HCT116 (cell line): ENCODE results near the gene USP12. TPM values are rescaled to one million over a fixed set of nuclear protein-coding genes. Genes with fewer than 3 reads are reported as not detected.

Experiments used
- ATAC-seq: fragments of 200-7000 bp; cut with Tn5 transposase; 2 replicates; pipeline ENCODE4 v1.9.1; 2020; ENCODE audit warnings: mild to moderate bottlenecking, moderate library complexity
- BruUV-seq: library from RNA; stranded (reverse); fragments of 400-500 nt; replicated peaks from 2 replicates; lab custom pipeline; 2021; lab: Mats Ljungman, UMichigan
- CTCF ChIA-PET: fragments of 300-600 bp; sonication (Branson Sonifier 250); formaldehyde crosslinking; loops from one replicate; lab custom pipeline; 2021; ENCODE audit warnings: antibody characterized with exemption; lab: Charles Lee
- POLR2A ChIA-PET: fragments of 300-600, 350-600 bp; sonication (Branson Sonifier 250); formaldehyde crosslinking; loops from one replicate; lab custom pipeline; 2021; ENCODE audit warnings: antibody characterized with exemption; lab: Charles Lee
- RAD21 ChIA-PET, 2 experiments: fragments of 300-600 bp; sonication (Branson Sonifier 250); formaldehyde crosslinking; loops; one replicate each; lab custom pipeline; 2023; ENCODE audit warnings: low total read pairs in 2 of 2; ENCODE audit not compliant: uncharacterized antibody in 2 of 2, unreplicated experiment in 2 of 2, low non-redundant PET in 1 of 2; lab: Charles Lee
- DNase-seq: peaks from one replicate; pipeline ENCODE4 v3.0.0-alpha.2; 2010; ENCODE audit warnings: low read depth, low spot score
- H2AFZ ChIP-seq: fragments of 200-600 bp; shearing (Covaris generic), sonication (generic); 2 replicates; pipeline ENCODE4 v1.6.1; 2017; ENCODE audit warnings: low read depth, mixed run types, mixed read lengths, antibody characterized with exemption, low read length; ENCODE audit not compliant: poor library complexity, severe bottlenecking
- H3K27ac ChIP-seq: 2 replicates; pipeline ENCODE4 v1.5.1; 2012; ENCODE audit warnings: low read depth, low read length
- H3K27me3 ChIP-seq: fragments of 200-600 bp; sonication (generic); 2 replicates; pipeline ENCODE4 v1.6.1; 2016; ENCODE audit warnings: mixed run types, low read length, mixed read lengths; ENCODE audit not compliant: insufficient read depth
- H3K36me3 ChIP-seq, 2 experiments: fragments of 200-500 bp in 1 of 2; fragments of 200-600 bp in 1 of 2; sonication (Bioruptor generic) in 1 of 2; sonication (generic) in 1 of 2; 2 replicates each; pipeline versions ENCODE4 v1.5.1 to v1.6.1; 2014 to 2016; ENCODE audit warnings: low read length in 2 of 2, inconsistent platforms in 1 of 2, mixed read lengths in 1 of 2, mixed run types in 1 of 2; ENCODE audit not compliant: insufficient read depth in 2 of 2, control insufficient read depth in 1 of 2
- H3K4me1 ChIP-seq, 2 experiments: fragments of 200-600 bp in 1 of 2; sonication (generic) in 1 of 2; 2 replicates each; pipeline versions ENCODE4 v1.5.1 to v1.6.1; 2012 to 2017; ENCODE audit warnings: low read length in 2 of 2, inconsistent platforms in 1 of 2, mild to moderate bottlenecking in 1 of 2, mixed read lengths in 1 of 2, mixed run types in 1 of 2, moderate library complexity in 1 of 2; ENCODE audit not compliant: insufficient read depth in 2 of 2, control insufficient read depth in 1 of 2
- H3K4me2 ChIP-seq: fragments of 200-600 bp; sonication (generic); 2 replicates; pipeline ENCODE4 v1.6.1; 2017; ENCODE audit warnings: mixed run types, low read length, mixed read lengths
- H3K4me3 ChIP-seq, 2 experiments: fragments of 200-600 bp in 1 of 2; sonication (generic) in 1 of 2; replicated peaks in 1 of 2; 2 replicates each; pipeline ENCODE4 v1.5.1; 2011 to 2016; ENCODE audit warnings: low read length in 2 of 2, control low read depth in 1 of 2, low read depth in 1 of 2, mild to moderate bottlenecking in 1 of 2, mixed read lengths in 1 of 2, mixed run types in 1 of 2
- H3K79me2 ChIP-seq: fragments of 200-600 bp; sonication (generic); 2 replicates; pipeline ENCODE4 v1.6.1; 2017; ENCODE audit warnings: mild to moderate bottlenecking, mixed run types, low read length, moderate library complexity, mixed read lengths; ENCODE audit not compliant: insufficient read depth
- H3K9ac ChIP-seq: fragments of 200-600 bp; sonication (generic); 2 replicates; pipeline ENCODE4 v1.6.1; 2016; ENCODE audit warnings: low read length, mixed read lengths
- H3K9me2 ChIP-seq: fragments of 200-600 bp; sonication (generic), shearing (Covaris generic); 2 replicates; pipeline ENCODE4 v1.6.1; 2017; ENCODE audit warnings: mixed run types, mild to moderate bottlenecking, moderate library complexity; ENCODE audit not compliant: insufficient read depth
- H3K9me3 ChIP-seq, 2 experiments: fragments of 200-500 bp in 1 of 2; fragments of 200-600 bp in 1 of 2; sonication (Bioruptor generic) in 1 of 2; sonication (generic) in 1 of 2; 2 replicates each; pipeline ENCODE4 v1.6.1; 2014 to 2017; ENCODE audit warnings: low read length in 2 of 2, mixed read lengths in 2 of 2, inconsistent platforms in 1 of 2, low read depth in 1 of 2, mild to moderate bottlenecking in 1 of 2, mixed run types in 1 of 2, moderate library complexity in 1 of 2; ENCODE audit not compliant: control insufficient read depth in 1 of 2, insufficient read depth in 1 of 2
- H4K20me1 ChIP-seq: fragments of 200-600 bp; sonication (generic), shearing (Covaris generic); 2 replicates; pipeline ENCODE4 v1.6.1; 2017; ENCODE audit warnings: mixed run types, mild to moderate bottlenecking, moderate library complexity; ENCODE audit not compliant: insufficient read depth
- CBX3 ChIP-seq: IDR thresholded peaks from 2 replicates; pipeline ENCODE4 v1.6.1; 2012; ENCODE audit warnings: low read depth
- CEBPB ChIP-seq: IDR thresholded peaks from 2 replicates; pipeline ENCODE4 v1.6.1; 2012; ENCODE audit warnings: low read depth
- EGR1 ChIP-seq: IDR thresholded peaks from 2 replicates; pipeline ENCODE4 v1.6.1; 2012; ENCODE audit warnings: low read depth
- ELF1 ChIP-seq: IDR thresholded peaks from 2 replicates; pipeline ENCODE4 v1.6.1; 2012; ENCODE audit warnings: low read depth, borderline replicate concordance
- EZH2phosphoT487 ChIP-seq: fragments of 200-600 bp; IDR thresholded peaks from 2 replicates; pipeline ENCODE4 v1.6.1; 2018; ENCODE audit warnings: antibody characterized with exemption, borderline replicate concordance
- JUND ChIP-seq: IDR thresholded peaks from 2 replicates; pipeline ENCODE4 v1.6.1; 2012
- RAD21 ChIP-seq: IDR thresholded peaks from 2 replicates; pipeline ENCODE4 v1.6.1; 2012; ENCODE audit warnings: low read depth, mild to moderate bottlenecking
- SIN3A ChIP-seq: IDR thresholded peaks from 2 replicates; pipeline ENCODE4 v1.6.1; 2012; ENCODE audit warnings: low read depth
- SP1 ChIP-seq: IDR thresholded peaks from 2 replicates; pipeline ENCODE4 v1.6.1; 2012; ENCODE audit warnings: low read depth
- SRF ChIP-seq: IDR thresholded peaks from 2 replicates; pipeline ENCODE4 v1.6.1; 2012; ENCODE audit warnings: low read depth
- TCF7L2 ChIP-seq: IDR thresholded peaks from 2 replicates; pipeline ENCODE4 v1.7.0; 2011; ENCODE audit warnings: borderline replicate concordance, inconsistent platforms; ENCODE audit not compliant: insufficient read depth, insufficient read length; ENCODE audit errors: extremely low read depth
- YY1 ChIP-seq: IDR thresholded peaks from 2 replicates; pipeline ENCODE4 v1.6.1; 2011; ENCODE audit warnings: low read length, low read depth, moderate library complexity, mild to moderate bottlenecking; ENCODE audit not compliant: insufficient replicate concordance; ENCODE audit errors: extremely low read depth
- ZFX ChIP-seq: fragments of 450-650 bp; IDR thresholded peaks from 2 replicates; pipeline ENCODE4 v1.6.1; 2017
- ZNF274 ChIP-seq: fragments of 200-500 bp; sonication (Bioruptor generic); IDR thresholded peaks from 2 replicates; pipeline ENCODE4 v1.6.1; 2014; ENCODE audit warnings: mild to moderate bottlenecking, low read depth, low read length, inconsistent platforms
- intact Hi-C: fragments of 100-400 bp; cut with micrococcal nuclease; formaldehyde crosslinking; loops from 2 replicates; pipeline ENCODE4 v1.10.0; 2022
- total RNA-seq: library from RNA; stranded (reverse); gene quantifications from one replicate; pipeline ENCODE4 v1.2.1, GENCODE V29; 2021; ENCODE audit not compliant: unreplicated experiment
- TF ChIP-seq, protein P1 (sequence below): IDR thresholded peaks from 2 replicates; pipeline ENCODE4 v1.6.1; 2012
- TF ChIP-seq, protein P2 (sequence below): IDR thresholded peaks from 2 replicates; pipeline ENCODE4 v1.6.1; 2012
- TF ChIP-seq, protein P3 (sequence below), 3 experiments: fragments of 200-600 bp in 1 of 3; sonication (generic) in 1 of 3; IDR thresholded peaks in 2 of 3; conservative IDR thresholded peaks in 1 of 3; 2 replicates each; pipeline ENCODE4 v1.5.1; 2012 to 2017; ENCODE audit warnings: low read depth in 2 of 3, low read length in 2 of 3, antibody characterized with exemption in 1 of 3, borderline replicate concordance in 1 of 3, control low read depth in 1 of 3, mild to moderate bottlenecking in 1 of 3, mixed read lengths in 1 of 3, mixed run types in 1 of 3, moderate library complexity in 1 of 3; ENCODE audit not compliant: insufficient read depth in 1 of 3

Gene USP12
- total RNA-seq, 1 experiment from 2014 or later = 28.3 TPM

DNA sequence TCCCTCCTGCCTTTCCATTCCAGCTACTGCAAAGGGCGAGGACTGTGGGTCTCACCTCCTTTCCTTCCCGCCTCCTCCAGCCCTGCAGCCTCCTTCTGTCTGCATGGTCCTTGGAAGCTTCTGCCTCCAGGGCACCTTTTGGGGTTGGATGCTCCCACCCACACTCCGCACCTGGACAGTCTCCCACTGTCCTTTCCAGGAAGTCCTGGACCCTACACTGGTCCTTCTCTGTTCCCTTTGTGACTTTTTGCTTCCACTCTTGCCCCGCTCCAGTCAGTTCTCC is 130.8 kb downstream of the USP12 start:
- Histone ChIP-seq H4K20me1 (no peaks in the 10 kb centered on the region), H3K27me3 (no peaks in the 10 kb centered on the region), H3K79me2 (no peaks in the 10 kb centered on the region), H3K4me2 (no peak overlapping the region), H3K27ac (no peak overlapping the region), H3K36me3 (no peaks in the 10 kb centered on the region), H3K9me3 (no peaks in the 10 kb centered on the region), H3K4me1 (peaks cover 41 to 54% of the 10 kb centered on the region in 2 experiments), H3K9ac (no peak overlapping the region), H3K4me3 (no peak overlapping the region), H2AFZ (no peak overlapping the region), H3K9me2 (no peaks in the 10 kb centered on the region)
- intact Hi-C loops = loop anchor here (5.0 kb wide), 1 partner anchor 212 kb away; the partner anchor contains the start of gene RPL21
- ATAC-seq = no peak
- TF ChIP-seq, protein P1, sequence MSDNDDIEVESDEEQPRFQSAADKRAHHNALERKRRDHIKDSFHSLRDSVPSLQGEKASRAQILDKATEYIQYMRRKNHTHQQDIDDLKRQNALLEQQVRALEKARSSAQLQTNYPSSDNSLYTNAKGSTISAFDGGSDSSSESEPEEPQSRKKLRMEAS = no peak
- TF ChIP-seq ZNF274 = no peak
- no peak for TF ChIP-seq ZFX
- no peak for TF ChIP-seq SRF
- TF ChIP-seq, protein P2, sequence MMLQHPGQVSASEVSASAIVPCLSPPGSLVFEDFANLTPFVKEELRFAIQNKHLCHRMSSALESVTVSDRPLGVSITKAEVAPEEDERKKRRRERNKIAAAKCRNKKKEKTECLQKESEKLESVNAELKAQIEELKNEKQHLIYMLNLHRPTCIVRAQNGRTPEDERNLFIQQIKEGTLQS = no peak
- no peak for TF ChIP-seq YY1
- TF ChIP-seq ELF1 = no peak
- DNase-seq = no peak
- ChIA-PET POLR2A (interaction anchor here (1.0 kb wide), 1 partner anchor 18 kb away, joined by 3 read pairs; no protein-coding TSS in a partner anchor), RAD21 (no interaction called here), CTCF (no interaction called here)
- BruUV-seq = no TSS peak

DNA sequence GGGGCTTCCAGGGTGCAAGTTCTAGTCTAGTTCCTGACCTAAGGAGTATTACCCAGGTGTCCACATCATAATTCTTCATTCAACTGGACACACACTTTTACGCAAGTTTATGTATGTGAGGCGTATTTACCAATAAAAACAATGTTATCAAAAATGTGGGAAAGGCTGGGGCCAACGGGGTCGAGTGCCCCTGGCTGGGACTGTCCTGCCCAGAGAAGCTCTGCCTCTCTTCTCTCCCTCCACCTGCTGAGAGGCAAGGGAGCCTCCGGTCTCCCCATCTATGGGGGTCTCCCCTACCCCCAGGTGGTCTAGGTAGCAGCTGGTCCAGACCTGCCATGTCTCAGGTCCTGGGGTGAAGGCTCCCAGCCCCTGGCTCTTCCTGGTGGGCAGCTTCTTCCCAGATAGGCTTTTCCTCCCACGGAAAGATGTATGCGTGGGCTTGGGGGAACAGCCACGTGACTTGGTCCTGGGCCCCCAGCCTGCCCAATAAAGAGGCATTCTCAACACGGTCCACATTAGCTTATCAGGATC is 132.4 kb downstream of the USP12 start:
- ChIA-PET CTCF (no interaction called here), POLR2A (no interaction called here), RAD21 (interaction anchor here in 1 of 2 experiments (0.9 kb wide), 1 partner anchor 33 kb away, joined by 4 read pairs; no protein-coding TSS in a partner anchor)
- no peaks in the 10 kb centered on the region for H3K27me3 ChIP-seq
- intact Hi-C loops = no loop called here
- H4K20me1 ChIP-seq = no peaks in the 10 kb centered on the region
- no peak overlapping the region for H3K4me3 ChIP-seq
- no peak overlapping the region for H2AFZ ChIP-seq
- H3K9me2 ChIP-seq = no peaks in the 10 kb centered on the region
- H3K9me3 ChIP-seq = no peaks in the 10 kb centered on the region
- H3K79me2 ChIP-seq = no peaks in the 10 kb centered on the region
- no peaks in the 10 kb centered on the region for H3K36me3 ChIP-seq
- ATAC-seq (no peak), DNase-seq (no peak)
- no peak overlapping the region for H3K4me2 ChIP-seq
- BruUV-seq = no TSS peak
- no peak overlapping the region for H3K9ac ChIP-seq
- no peak overlapping the region for H3K27ac ChIP-seq
- H3K4me1 ChIP-seq = peaks cover 51 to 68% of the 10 kb centered on the region in 2 experiments
- TF ChIP-seq JUND (no peak), SIN3A (no peak), YY1 (no peak), RAD21 (no peak), SP1 (no peak), CBX3 (no peak), EZH2phosphoT487 (no peak), EGR1 (no peak), CEBPB (no peak), ZNF274 (no peak), TCF7L2 (no peak)
- TF ChIP-seq, protein P1 = no peak
- TF ChIP-seq, protein P3, sequence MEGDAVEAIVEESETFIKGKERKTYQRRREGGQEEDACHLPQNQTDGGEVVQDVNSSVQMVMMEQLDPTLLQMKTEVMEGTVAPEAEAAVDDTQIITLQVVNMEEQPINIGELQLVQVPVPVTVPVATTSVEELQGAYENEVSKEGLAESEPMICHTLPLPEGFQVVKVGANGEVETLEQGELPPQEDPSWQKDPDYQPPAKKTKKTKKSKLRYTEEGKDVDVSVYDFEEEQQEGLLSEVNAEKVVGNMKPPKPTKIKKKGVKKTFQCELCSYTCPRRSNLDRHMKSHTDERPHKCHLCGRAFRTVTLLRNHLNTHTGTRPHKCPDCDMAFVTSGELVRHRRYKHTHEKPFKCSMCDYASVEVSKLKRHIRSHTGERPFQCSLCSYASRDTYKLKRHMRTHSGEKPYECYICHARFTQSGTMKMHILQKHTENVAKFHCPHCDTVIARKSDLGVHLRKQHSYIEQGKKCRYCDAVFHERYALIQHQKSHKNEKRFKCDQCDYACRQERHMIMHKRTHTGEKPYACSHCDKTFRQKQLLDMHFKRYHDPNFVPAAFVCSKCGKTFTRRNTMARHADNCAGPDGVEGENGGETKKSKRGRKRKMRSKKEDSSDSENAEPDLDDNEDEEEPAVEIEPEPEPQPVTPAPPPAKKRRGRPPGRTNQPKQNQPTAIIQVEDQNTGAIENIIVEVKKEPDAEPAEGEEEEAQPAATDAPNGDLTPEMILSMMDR (IDR thresholded peaks at IDR 0.05 in 2 of 3, conservative IDR thresholded peaks at IDR 0.05 in 1 of 3; ENCODE audit: borderline replicate concordance in 1 of 3, insufficient read depth in 1 of 3, low read depth in 2 of 3, low read length in 2 of 3) = no peak
- TF ChIP-seq, protein P2 = no peak
